Lung (tissue), 12 donors: ENCODE measurements around the gene CLK2. TPM values are rescaled to one million over a fixed set of nuclear protein-coding genes. Genes with fewer than 3 reads are reported as not detected.
"Not testable (repeated sequence)": the region's sequence is repeated elsewhere in the genome, so short reads cannot be mapped to it uniquely, and the experiment has no call there.

Experiments used
- ATAC-seq: fragments of 200-7000 bp; cut with Tn5 transposase; one replicate; pipeline ENCODE4 v1.9.1; 2020; ENCODE audit warnings: moderate number of reproducible peaks; ENCODE audit not compliant: insufficient read depth, low FRiP score
- DNase-seq, 3 donors: peaks; one replicate each; pipeline ENCODE4 v3.0.0-alpha.2; 2013 to 2017
- H3K27ac ChIP-seq, 2 donors: one replicate each; pipeline ENCODE4 v1.5.1; 2013; ENCODE audit warnings: mild to moderate bottlenecking in 2 of 2, moderate library complexity in 2 of 2, control low read depth in 1 of 2, inconsistent platforms in 1 of 2, low read depth in 1 of 2, low read length in 1 of 2
- H3K27me3 ChIP-seq, 3 donors: one replicate each; pipeline ENCODE4 v1.5.1; 2013; ENCODE audit warnings: low read length in 2 of 3; ENCODE audit not compliant: control insufficient read depth in 3 of 3, insufficient read depth in 3 of 3
- H3K36me3 ChIP-seq, 4 donors: one replicate each; pipeline ENCODE4 v1.5.1; 2013; ENCODE audit warnings: low read length in 4 of 4, mild to moderate bottlenecking in 1 of 4, moderate library complexity in 1 of 4; ENCODE audit not compliant: control insufficient read depth in 4 of 4, insufficient read depth in 4 of 4
- H3K4me1 ChIP-seq, 5 donors: one replicate each; pipeline ENCODE4 v1.5.1; 2013; ENCODE audit warnings: low read length in 5 of 5, mild to moderate bottlenecking in 2 of 5, moderate library complexity in 1 of 5; ENCODE audit not compliant: control insufficient read depth in 5 of 5, insufficient read depth in 5 of 5
- H3K4me3 ChIP-seq: one replicate; pipeline ENCODE4 v1.5.1; 2013; ENCODE audit warnings: mild to moderate bottlenecking, control low read depth, moderate library complexity
- H3K9ac ChIP-seq, 2 donors: one replicate each; pipeline ENCODE4 v1.5.1; 2013; ENCODE audit warnings: low read length in 2 of 2, control low read depth in 1 of 2; ENCODE audit not compliant: insufficient read depth in 1 of 2
- H3K9me3 ChIP-seq, 4 donors: one replicate each; pipeline ENCODE4 v1.5.1; 2013; ENCODE audit warnings: low read length in 3 of 4, mild to moderate bottlenecking in 1 of 4, moderate library complexity in 1 of 4; ENCODE audit not compliant: control insufficient read depth in 4 of 4, insufficient read depth in 3 of 4
- WGBS, 2 donors: extraction: QIAGEN DNeasy Blood & Tissue Kit; methylation state at CpG; one replicate each; pipeline ENCODE4 v1.1.7; 2013; 5-methylcytosine and 5-hydroxymethylcytosine counted together
- polyA plus RNA-seq, 2 donors: library from polyadenylated mRNA; stranded (reverse); fragments of 200-250 nt; gene quantifications; one replicate each; pipeline ENCODE4 v1.2.1, GENCODE V29; 2013
- total RNA-seq, 2 donors: library from RNA; depleted of rRNA in 1 of 2; stranded (reverse); fragments of >200 nt in 1 of 2; gene quantifications; one replicate each; pipeline ENCODE4 v1.2.1, GENCODE V29; 2014 to 2021
- TF ChIP-seq, protein P1 (sequence below): IDR thresholded peaks from 2 replicates; pipeline ENCODE4 v1.5.1; 2012; ENCODE audit warnings: mild to moderate bottlenecking; ENCODE audit errors: control extremely low read depth, extremely low read depth
- donor health status: control.
- donor health status: control.
- donor health status: Bipolar disorder and iron deficiency.
- donor health status: healthy.
- donor health status: DM: yes; HTN: yes; CAD: no.

The CLK2 gene
- total and polyA plus RNA-seq, 4 donors = 41.1 to 56.5 (median 54.2) TPM

- H3K4me1 ChIP-seq = peaks cover 0 to 2% (median 0%) of the 10 kb centered on the region in 5 donors
- no peak overlapping the region for H3K4me3 ChIP-seq
- peaks cover 0 to 4% (median 0%) of the 10 kb centered on the region in 4 donors for H3K36me3 ChIP-seq
- DNase-seq (peak; percentile 24 to 46 (median 33)), ATAC-seq (no peak)
- no peaks in the 10 kb centered on the region for H3K27me3 ChIP-seq
- 0 to 3% methylated on average over 1 of the region's 1 CpG for WGBS, 2 donors
- TF ChIP-seq, protein P1, sequence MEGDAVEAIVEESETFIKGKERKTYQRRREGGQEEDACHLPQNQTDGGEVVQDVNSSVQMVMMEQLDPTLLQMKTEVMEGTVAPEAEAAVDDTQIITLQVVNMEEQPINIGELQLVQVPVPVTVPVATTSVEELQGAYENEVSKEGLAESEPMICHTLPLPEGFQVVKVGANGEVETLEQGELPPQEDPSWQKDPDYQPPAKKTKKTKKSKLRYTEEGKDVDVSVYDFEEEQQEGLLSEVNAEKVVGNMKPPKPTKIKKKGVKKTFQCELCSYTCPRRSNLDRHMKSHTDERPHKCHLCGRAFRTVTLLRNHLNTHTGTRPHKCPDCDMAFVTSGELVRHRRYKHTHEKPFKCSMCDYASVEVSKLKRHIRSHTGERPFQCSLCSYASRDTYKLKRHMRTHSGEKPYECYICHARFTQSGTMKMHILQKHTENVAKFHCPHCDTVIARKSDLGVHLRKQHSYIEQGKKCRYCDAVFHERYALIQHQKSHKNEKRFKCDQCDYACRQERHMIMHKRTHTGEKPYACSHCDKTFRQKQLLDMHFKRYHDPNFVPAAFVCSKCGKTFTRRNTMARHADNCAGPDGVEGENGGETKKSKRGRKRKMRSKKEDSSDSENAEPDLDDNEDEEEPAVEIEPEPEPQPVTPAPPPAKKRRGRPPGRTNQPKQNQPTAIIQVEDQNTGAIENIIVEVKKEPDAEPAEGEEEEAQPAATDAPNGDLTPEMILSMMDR = no peak
- no peak overlapping the region for H3K9ac ChIP-seq
- peak overlapping the region in 1 of 2 donors; percentile 15 for H3K27ac ChIP-seq
- no peaks in the 10 kb centered on the region for H3K9me3 ChIP-seq
These were observed 53.7 kb downstream of the CLK2 start for GRCh38 chr1:155219592-155220031.

DNA sequence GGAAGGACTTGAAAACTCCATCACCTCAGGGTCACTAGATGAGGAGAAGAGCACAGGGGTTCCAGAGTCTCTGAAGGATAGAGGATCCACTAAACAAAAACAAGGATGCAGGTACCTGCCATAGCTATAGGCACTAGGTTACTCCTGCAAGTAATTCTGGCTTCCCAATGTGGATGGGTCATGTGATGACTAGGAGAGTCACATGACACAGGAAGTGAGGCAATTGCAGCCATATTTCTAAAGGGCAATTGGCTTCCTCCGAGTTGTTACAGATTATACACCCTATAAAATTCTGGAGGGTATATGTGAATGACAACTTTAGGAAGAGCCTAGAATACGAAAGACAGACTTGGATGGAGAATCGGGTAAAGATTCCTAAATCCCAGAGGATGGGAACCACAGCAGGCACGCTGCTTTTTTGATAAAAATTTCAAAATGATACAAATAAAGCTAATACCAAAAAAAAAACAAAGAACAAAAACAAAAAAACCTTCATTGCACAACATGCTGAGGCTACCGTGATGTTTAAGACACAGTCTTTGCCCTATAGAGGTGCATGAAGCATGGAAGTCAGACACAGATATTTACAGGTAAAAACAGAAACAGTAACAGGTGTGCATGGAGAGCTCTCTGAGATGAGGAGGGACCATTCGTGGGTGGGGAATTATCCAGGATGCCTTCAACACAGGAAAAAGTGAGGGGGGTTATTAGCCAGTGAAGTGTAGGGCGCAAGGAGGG lies 54.3 kb downstream of the CLK2 start:
- H3K27me3 ChIP-seq = no peaks in the 10 kb centered on the region
- H3K27ac ChIP-seq = peak overlapping the region in 1 of 2 donors; percentile 4
- H3K4me1 ChIP-seq = peaks cover 0 to 2% (median 0%) of the 10 kb centered on the region in 5 donors
- TF ChIP-seq, protein P1 = no peak
- H3K36me3 ChIP-seq = peaks cover 0 to 4% (median 0%) of the 10 kb centered on the region in 4 donors
- 43 to 49% methylated on average over 7 of the region's 7 CpGs for WGBS, 2 donors
- peak; percentile 59 for ATAC-seq
- H3K4me3 ChIP-seq = no peak overlapping the region
- H3K9me3 ChIP-seq = no peaks in the 10 kb centered on the region
- no peak overlapping the region for H3K9ac ChIP-seq
- peak; percentile 52 to 81 (median 79) for DNase-seq

- ATAC-seq, H3K36me3 ChIP-seq, H3K27ac ChIP-seq, H3K27me3 ChIP-seq, H3K9ac ChIP-seq, H3K4me3 ChIP-seq, DNase-seq, H3K4me1 ChIP-seq, H3K9me3 ChIP-seq: not testable (repeated sequence)
- WGBS, 2 donors = 74 to 86% methylated on average over 6 to 9 of the region's 10 CpGs
These were observed 58.6 kb downstream of the CLK2 start for GRCh38 chr1:155214702-155215101.

Other genes with a start within 250 kb of the CLK2 start
- 1 to 10 TPM in 1 of 2 donors, under 1 TPM in 1; 0.31 to 1.7 TPM for gene DCST2, start 239.7 kb downstream of the CLK2 start, total RNA-seq
- 1 to 10 TPM in 1 of 2 donors, under 1 TPM in 1; 0.77 to 1.7 TPM for gene DCST2, start 239.7 kb downstream of the CLK2 start, polyA plus RNA-seq
- under 1 TPM in 1 of 2 donors, not detected in 1; 0.20 TPM for gene DCST1, start 239.7 kb downstream of the CLK2 start, total RNA-seq
- gene DCST1, start 239.7 kb downstream of the CLK2 start, polyA plus RNA-seq = under 1 TPM in 1 of 2 donors, not detected in 1; 0.08 TPM
- gene ADAM15, start 222.2 kb downstream of the CLK2 start, total RNA-seq = 100 to 1,000 TPM in 1 of 2 donors, 10 to 100 TPM in 1; 49.5 to 209 TPM
- gene ADAM15, start 222.2 kb downstream of the CLK2 start, polyA plus RNA-seq = 100 to 1,000 TPM; 111 to 233 TPM
- gene EFNA4, start 209.8 kb downstream of the CLK2 start, total RNA-seq = 10 to 100 TPM in 1 of 2 donors, 1 to 10 TPM in 1; 8.3 to 13.4 TPM
- gene EFNA4, start 209.8 kb downstream of the CLK2 start, polyA plus RNA-seq = 10 to 100 TPM in 1 of 2 donors, 1 to 10 TPM in 1; 9.2 to 11.2 TPM
- 1 to 10 TPM; 1.1 to 1.9 TPM for gene EFNA3, start 194.7 kb downstream of the CLK2 start, total RNA-seq
- 1 to 10 TPM; 1.5 to 1.8 TPM for gene EFNA3, start 194.7 kb downstream of the CLK2 start, polyA plus RNA-seq
- 100 to 1,000 TPM; 111 to 202 TPM for gene EFNA1, start 145.6 kb downstream of the CLK2 start, total RNA-seq
- 100 to 1,000 TPM; 149 to 187 TPM for gene EFNA1, start 145.6 kb downstream of the CLK2 start, polyA plus RNA-seq
- 10 to 100 TPM; 26.3 to 60.3 TPM for gene SLC50A1, start 137.7 kb downstream of the CLK2 start, total RNA-seq
- gene SLC50A1, start 137.7 kb downstream of the CLK2 start, polyA plus RNA-seq = 100 to 1,000 TPM in 1 of 2 donors, 10 to 100 TPM in 1; 76.6 to 114 TPM
- 10 to 100 TPM; 33.7 to 99.6 TPM for gene DPM3, start 133.0 kb downstream of the CLK2 start, total RNA-seq
- 100 to 1,000 TPM; 166 to 491 TPM for gene DPM3, start 133.0 kb downstream of the CLK2 start, polyA plus RNA-seq
- gene KRTCAP2, start 100.2 kb downstream of the CLK2 start, total RNA-seq = 100 to 1,000 TPM in 1 of 2 donors, 10 to 100 TPM in 1; 58.2 to 162 TPM
- gene KRTCAP2, start 100.2 kb downstream of the CLK2 start, polyA plus RNA-seq = 100 to 1,000 TPM; 218 to 592 TPM
- gene TRIM46, start 99.7 kb downstream of the CLK2 start, total RNA-seq = under 1 TPM; 0.60 to 0.71 TPM
- gene TRIM46, start 99.7 kb downstream of the CLK2 start, polyA plus RNA-seq = under 1 TPM; 0.26 to 0.31 TPM
- gene THBS3, start 65.6 kb downstream of the CLK2 start, total RNA-seq = 10 to 100 TPM; 26.6 to 33.1 TPM
- 10 to 100 TPM; 11.4 to 22.1 TPM for gene THBS3, start 65.6 kb downstream of the CLK2 start, polyA plus RNA-seq
- gene MTX1, start 64.8 kb downstream of the CLK2 start, total RNA-seq = 10 to 100 TPM; 25.6 to 46.7 TPM
- 10 to 100 TPM; 69.9 to 72.1 TPM for gene MTX1, start 64.8 kb downstream of the CLK2 start, polyA plus RNA-seq
- 10 to 100 TPM in 1 of 2 donors, 1 to 10 TPM in 1; 9.0 to 28.7 TPM for gene ENTREP3, start 18.0 kb downstream of the CLK2 start, total RNA-seq
- gene ENTREP3, start 18.0 kb downstream of the CLK2 start, polyA plus RNA-seq = 10 to 100 TPM in 1 of 2 donors, 1 to 10 TPM in 1; 8.4 to 16.8 TPM
- gene SCAMP3, start 11.1 kb downstream of the CLK2 start, total RNA-seq = 10 to 100 TPM; 29.9 to 84.6 TPM
- gene SCAMP3, start 11.1 kb downstream of the CLK2 start, polyA plus RNA-seq = 10 to 100 TPM; 55.0 to 90.3 TPM
- gene HCN3, start 4.0 kb upstream of the CLK2 start, total RNA-seq = 1 to 10 TPM; 2.2 to 4.7 TPM
- gene HCN3, start 4.0 kb upstream of the CLK2 start, polyA plus RNA-seq = 1 to 10 TPM; 1.0 to 2.3 TPM
- gene PKLR, start 27.9 kb upstream of the CLK2 start, total RNA-seq = under 1 TPM in 1 of 2 donors, not detected in 1; 0.09 TPM
- gene PKLR, start 27.9 kb upstream of the CLK2 start, polyA plus RNA-seq = under 1 TPM in 1 of 2 donors, not detected in 1; 0.02 TPM
- 100 to 1,000 TPM; 193 to 316 TPM for gene FDPS, start 35.4 kb upstream of the CLK2 start, total RNA-seq
- 100 to 1,000 TPM; 301 to 385 TPM for gene FDPS, start 35.4 kb upstream of the CLK2 start, polyA plus RNA-seq
- 10 to 100 TPM; 25.0 to 37.7 TPM for gene RUSC1, start 47.4 kb upstream of the CLK2 start, total RNA-seq
- 10 to 100 TPM; 18.2 to 20.6 TPM for gene RUSC1, start 47.4 kb upstream of the CLK2 start, polyA plus RNA-seq